Neutrophil (primary cell): ENCODE measurements around the gene CCDC38.

Experiments
- H3K27ac ChIP-seq: fragments of 200-600 bp; sonication (generic); 2 replicates; pipeline ENCODE4 v1.5.1; 2016; ENCODE audit warnings: mild to moderate bottlenecking, moderate library complexity
- H3K27me3 ChIP-seq: fragments of 200-600 bp; sonication (generic); 2 replicates; pipeline ENCODE4 v1.6.0; 2016; ENCODE audit warnings: mild to moderate bottlenecking
- H3K36me3 ChIP-seq: fragments of 200-600 bp; sonication (generic); 2 replicates; pipeline ENCODE4 v1.5.1; 2017
- H3K4me1 ChIP-seq, 2 experiments: fragments of 200-600 bp in 1 of 2; sonication (generic) in 1 of 2; 1 replicate in 1 of 2; 2 replicates in 1 of 2; pipeline versions ENCODE4 v1.5.1 to v1.6.1; 2013 to 2016; ENCODE audit warnings: low read depth in 1 of 2, low read length in 1 of 2, mild to moderate bottlenecking in 1 of 2, moderate library complexity in 1 of 2; ENCODE audit not compliant: control insufficient read depth in 1 of 2, insufficient read depth in 1 of 2
- H3K4me3 ChIP-seq, 2 experiments: fragments of 200-600 bp in 1 of 2; sonication (generic) in 1 of 2; 1 replicate in 1 of 2; 2 replicates in 1 of 2; pipeline ENCODE4 v1.5.1; 2013 to 2016; ENCODE audit warnings: low read depth in 1 of 2, low read length in 1 of 2, mild to moderate bottlenecking in 1 of 2, moderate library complexity in 1 of 2
- H3K9me3 ChIP-seq: fragments of 200-600 bp; sonication (generic); 2 replicates; pipeline ENCODE4 v1.5.1; 2016
- TF ChIP-seq, protein P1 (sequence below): fragments of 200-600 bp; sonication (generic); IDR thresholded peaks from 2 replicates; pipeline ENCODE4 v1.5.1; 2016; ENCODE audit warnings: antibody characterized with exemption

The CCDC38 gene

DNA sequence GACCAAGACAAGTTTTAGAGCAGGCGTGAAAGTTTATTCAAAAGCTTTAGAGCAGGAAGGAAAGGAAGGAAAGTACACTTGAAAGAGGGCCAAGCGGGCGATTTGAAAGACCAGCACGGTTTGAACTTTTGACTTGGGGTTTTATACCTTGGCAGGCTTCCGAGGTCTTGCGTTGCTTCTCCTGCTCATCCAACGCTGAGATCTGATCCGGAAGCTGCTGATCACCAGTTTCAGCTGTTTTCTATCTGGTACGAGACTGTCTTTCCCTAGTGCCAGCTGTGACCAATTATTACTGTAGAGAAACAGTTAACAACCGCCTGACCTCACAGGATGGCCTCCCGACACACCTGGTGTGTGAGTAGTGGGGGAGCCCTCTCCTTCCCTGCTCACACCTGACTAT lies 104.3 kb downstream of the CCDC38 start:
- Histone ChIP-seq H3K27ac (no peak overlapping the region), H3K9me3 (no peaks in the 10 kb centered on the region), H3K4me3 (no peak overlapping the region), H3K36me3 (no peaks in the 10 kb centered on the region), H3K4me1 (no peaks in the 10 kb centered on the region), H3K27me3 (peaks cover 61% of the 10 kb centered on the region)
- TF ChIP-seq, protein P1, sequence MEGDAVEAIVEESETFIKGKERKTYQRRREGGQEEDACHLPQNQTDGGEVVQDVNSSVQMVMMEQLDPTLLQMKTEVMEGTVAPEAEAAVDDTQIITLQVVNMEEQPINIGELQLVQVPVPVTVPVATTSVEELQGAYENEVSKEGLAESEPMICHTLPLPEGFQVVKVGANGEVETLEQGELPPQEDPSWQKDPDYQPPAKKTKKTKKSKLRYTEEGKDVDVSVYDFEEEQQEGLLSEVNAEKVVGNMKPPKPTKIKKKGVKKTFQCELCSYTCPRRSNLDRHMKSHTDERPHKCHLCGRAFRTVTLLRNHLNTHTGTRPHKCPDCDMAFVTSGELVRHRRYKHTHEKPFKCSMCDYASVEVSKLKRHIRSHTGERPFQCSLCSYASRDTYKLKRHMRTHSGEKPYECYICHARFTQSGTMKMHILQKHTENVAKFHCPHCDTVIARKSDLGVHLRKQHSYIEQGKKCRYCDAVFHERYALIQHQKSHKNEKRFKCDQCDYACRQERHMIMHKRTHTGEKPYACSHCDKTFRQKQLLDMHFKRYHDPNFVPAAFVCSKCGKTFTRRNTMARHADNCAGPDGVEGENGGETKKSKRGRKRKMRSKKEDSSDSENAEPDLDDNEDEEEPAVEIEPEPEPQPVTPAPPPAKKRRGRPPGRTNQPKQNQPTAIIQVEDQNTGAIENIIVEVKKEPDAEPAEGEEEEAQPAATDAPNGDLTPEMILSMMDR, result no peak

DNA sequence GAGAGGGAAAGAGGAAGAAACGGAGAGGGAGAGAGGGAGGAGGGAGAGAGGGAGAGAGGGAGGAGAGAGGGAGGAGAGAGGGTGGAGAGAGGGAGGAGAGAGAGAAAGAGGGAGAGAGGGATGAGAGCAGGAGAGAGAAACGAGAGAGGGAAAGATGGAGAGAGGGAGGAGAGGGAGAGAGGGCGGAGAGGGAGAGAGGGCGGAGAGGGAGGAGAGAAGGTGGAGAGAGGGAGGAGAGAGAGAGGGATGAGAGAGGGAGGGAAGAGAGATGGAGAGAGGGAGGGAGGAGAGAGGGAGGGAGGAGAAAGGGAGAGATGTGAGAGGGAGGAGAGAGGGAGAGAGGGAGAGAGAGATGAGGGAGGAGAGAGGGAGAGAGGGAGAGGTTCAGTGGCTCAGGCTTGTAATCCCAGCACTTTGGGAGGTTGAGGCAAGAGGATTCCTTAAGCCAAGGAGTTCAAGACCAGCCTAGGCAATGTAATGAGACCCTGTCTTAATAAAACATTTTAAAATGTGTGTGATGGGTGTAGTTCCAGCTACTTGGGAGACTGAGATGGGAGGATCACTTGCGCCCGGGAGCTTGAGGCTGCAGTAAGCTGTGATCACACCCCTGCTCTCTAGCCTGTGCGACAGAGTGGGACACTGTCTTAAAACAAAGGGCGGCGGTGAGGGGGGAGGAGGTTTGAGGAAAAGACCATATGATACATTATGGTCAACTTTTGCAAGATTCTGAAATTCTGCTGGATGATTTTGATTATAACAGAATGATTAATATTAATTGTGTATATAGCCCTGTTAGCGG lies 105.0 kb downstream of the CCDC38 start:
- Histone ChIP-seq H3K27me3 (peaks cover 54% of the 10 kb centered on the region), H3K9me3 (no peaks in the 10 kb centered on the region), H3K4me1 (no peaks in the 10 kb centered on the region), H3K36me3 (no peaks in the 10 kb centered on the region), H3K27ac (no peak overlapping the region), H3K4me3 (no peak overlapping the region)
- TF ChIP-seq, protein P1, result no peak

DNA sequence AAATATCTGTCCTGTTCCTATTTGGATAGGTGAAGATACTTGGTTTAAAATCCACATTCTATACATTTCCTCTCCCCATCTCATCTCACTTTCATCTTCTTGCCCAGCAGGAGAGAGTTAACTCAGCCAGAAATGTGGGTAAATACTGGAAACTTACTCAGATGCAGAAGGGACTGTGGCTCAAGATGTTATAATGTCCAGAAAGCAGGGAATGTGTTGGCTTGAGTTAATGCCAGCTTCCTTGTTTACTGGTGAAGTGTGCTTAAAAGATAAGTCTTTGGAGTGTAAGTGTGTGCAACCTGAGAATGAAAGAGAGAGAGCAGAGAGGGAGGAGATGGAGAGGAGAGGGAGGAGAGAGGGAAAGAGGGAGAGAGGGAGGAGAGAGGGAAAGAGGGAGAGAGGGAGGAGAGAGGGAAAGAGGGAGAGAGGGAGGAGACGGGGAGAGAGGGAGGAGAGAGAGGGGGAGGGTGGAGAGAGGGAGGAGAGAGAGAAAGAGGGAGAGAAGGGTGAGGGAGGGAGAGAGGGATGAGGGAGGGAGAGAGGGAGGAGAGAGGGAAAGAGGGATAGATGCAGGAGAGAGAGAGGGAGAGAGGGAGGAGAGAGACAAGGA lies 105.7 kb downstream of the CCDC38 start:
- Histone ChIP-seq H3K36me3 (no peaks in the 10 kb centered on the region), H3K4me1 (no peaks in the 10 kb centered on the region), H3K27ac (no peak overlapping the region), H3K4me3 (no peak overlapping the region), H3K9me3 (no peaks in the 10 kb centered on the region), H3K27me3 (peaks cover 53% of the 10 kb centered on the region)
- TF ChIP-seq, protein P1, result no peak

DNA sequence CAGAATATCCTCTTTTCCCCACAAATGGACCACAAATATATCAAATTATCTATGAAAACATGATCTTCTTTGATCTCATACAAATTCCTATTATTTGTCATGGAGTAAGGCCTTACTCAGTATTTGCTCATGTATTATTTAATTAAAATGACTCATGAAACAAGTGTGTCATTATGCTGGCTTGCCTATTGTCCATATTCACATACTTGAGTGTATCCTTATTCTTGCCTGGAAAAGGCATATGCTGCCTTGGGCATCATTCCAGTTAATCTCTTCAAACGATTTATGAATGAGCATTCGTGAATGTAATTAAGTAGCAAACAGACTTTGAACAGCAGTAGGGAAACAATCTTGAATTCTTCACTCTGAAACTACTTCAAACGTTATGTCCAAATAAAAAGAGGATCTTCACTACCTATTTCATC lies 106.2 kb downstream of the CCDC38 start:
- H3K36me3 ChIP-seq, result no peaks in the 10 kb centered on the region
- H3K4me3 ChIP-seq, result no peak overlapping the region
- TF ChIP-seq, protein P1, result no peak
- H3K27ac ChIP-seq, result no peak overlapping the region
- H3K4me1 ChIP-seq, result no peaks in the 10 kb centered on the region
- peaks cover 57% of the 10 kb centered on the region for H3K27me3 ChIP-seq
- H3K9me3 ChIP-seq, result no peaks in the 10 kb centered on the region

DNA sequence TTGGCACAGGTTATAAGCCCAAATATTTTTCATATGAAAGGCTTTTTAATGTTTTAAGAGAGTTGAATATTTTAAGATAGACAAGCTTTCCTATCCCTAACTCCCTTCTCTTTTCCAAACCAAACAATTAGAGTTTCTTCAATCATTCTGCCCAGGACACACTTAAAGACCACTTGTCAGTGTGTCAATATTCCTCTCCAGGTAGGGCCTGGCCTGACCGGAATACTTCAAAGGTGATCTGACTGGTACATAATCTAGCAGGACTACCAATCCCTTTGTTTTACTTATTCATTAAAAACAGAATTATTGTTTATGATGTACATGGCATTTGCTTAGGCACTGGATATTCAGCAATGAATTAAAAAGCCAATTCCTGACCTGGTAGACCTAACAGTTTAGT lies 107.8 kb downstream of the CCDC38 start:
- TF ChIP-seq, protein P1, result no peak
- H3K27me3 ChIP-seq, result peaks cover 69% of the 10 kb centered on the region
- no peaks in the 10 kb centered on the region for H3K36me3 ChIP-seq
- H3K4me3 ChIP-seq, result no peak overlapping the region
- no peaks in the 10 kb centered on the region for H3K9me3 ChIP-seq
- no peak overlapping the region for H3K27ac ChIP-seq
- no peaks in the 10 kb centered on the region for H3K4me1 ChIP-seq
